ENCODE data around the gene PDE10A.

- TF ChIP-seq CTCF (IDR thresholded peaks at IDR 0.05; ENCODE audit: insufficient read depth, low read depth, low read length) = no peak
- no peak for TF ChIP-seq EZH2 (IDR thresholded peaks at IDR 0.05; ENCODE audit: insufficient read depth, low read length)
Observed at GRCh38 chr6:165577556-165577955, 85.5 kb downstream of the PDE10A start.
